ENCODE data around the gene ASTN2. TPM values are rescaled to one million over a fixed set of nuclear protein-coding genes. Genes with fewer than 3 reads are reported as not detected.
"Not testable (repeated sequence)": the region's sequence is repeated elsewhere in the genome, so short reads cannot be mapped to it uniquely, and the experiment has no call there.

ASTN2 gene
- total RNA-seq, 3 donors from 2014 or later = 1.7 to 1.8 (median 1.7) TPM

DNA sequence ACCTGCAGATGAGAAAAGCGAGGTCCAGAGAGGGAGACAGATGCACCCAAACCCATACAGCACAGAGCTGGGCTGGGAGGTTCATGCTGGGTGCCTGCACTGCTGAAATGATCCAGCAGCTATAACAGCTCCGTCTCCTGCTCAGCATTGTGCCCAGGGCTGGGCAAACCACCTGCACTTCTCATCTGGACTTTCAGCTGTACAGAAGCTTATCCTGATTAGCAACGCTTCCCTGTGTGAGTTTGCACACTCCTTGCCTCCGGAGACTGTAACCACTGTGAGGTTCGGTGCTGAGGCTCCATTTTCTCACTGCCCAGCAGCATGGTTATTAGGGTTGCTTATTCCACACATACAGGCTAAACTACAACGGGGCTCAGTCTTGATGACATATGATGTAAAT lies 326.1 kb downstream of the ASTN2 start:
- no peak for ATAC-seq
- no peaks in the 10 kb centered on the region for H3K9me3 Mint-ChIP-seq
- no peaks in the 10 kb centered on the region for H3K36me3 Mint-ChIP-seq (ENCODE audit: insufficient read depth)
- DNase-seq = no peak
- H3K4me3 Mint-ChIP-seq = no peak overlapping the region
- no peaks in the 10 kb centered on the region for H3K27me3 Mint-ChIP-seq (ENCODE audit: low read depth)
- no peaks in the 10 kb centered on the region for H3K4me1 Mint-ChIP-seq (ENCODE audit: low read depth)

DNA sequence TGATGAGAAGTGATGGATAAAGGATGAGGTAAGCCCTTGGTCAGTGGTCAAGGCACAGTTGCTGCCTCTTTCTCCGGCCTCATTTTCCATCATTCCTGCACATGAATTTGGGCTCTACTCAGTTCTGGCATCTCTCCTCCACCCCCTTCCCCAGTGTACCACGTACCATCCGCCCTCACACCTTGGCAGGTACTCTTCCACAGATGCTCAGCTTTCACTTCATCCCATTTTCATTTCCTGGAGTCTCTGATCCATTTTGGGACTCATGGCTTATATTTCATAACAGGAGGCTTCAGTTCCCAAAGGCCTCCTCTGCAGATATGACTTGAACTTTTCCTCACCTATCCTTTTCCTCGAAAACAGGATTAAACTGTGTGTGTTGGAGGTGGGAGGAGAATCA lies 326.7 kb downstream of the ASTN2 start:
- ATAC-seq = no peak
- H3K4me1 Mint-ChIP-seq (ENCODE audit: low read depth) = no peaks in the 10 kb centered on the region
- H3K9me3 Mint-ChIP-seq = no peaks in the 10 kb centered on the region
- no peaks in the 10 kb centered on the region for H3K27me3 Mint-ChIP-seq (ENCODE audit: low read depth)
- no peak for DNase-seq
- no peaks in the 10 kb centered on the region for H3K36me3 Mint-ChIP-seq (ENCODE audit: insufficient read depth)
- no peak overlapping the region for H3K4me3 Mint-ChIP-seq

DNA sequence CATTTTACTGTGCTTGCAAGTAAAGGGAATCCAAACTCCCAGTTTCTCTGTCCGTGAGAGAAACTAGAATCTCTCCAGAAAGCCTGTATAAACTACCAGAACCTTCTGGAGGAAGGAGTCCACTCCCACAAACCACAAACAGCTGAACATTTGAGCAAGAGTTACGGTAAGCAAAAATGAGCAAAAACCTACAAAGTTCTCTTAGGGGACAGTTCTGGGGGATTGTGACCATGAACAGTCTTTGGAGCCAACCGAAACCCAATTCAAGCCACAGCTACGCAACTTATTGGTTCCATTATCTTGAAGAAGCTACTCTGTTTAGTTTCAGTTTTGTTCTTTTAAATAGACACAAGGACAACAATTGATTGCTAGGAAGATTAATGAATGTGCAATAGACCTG lies 330.6 kb downstream of the ASTN2 start:
- Mint-ChIP-seq H3K4me1 (ENCODE audit: low read depth) (no peaks in the 10 kb centered on the region), H3K9me3 (no peaks in the 10 kb centered on the region), H3K4me3 (no peak overlapping the region), H3K27me3 (ENCODE audit: low read depth) (no peaks in the 10 kb centered on the region), H3K36me3 (ENCODE audit: insufficient read depth) (no peaks in the 10 kb centered on the region)
- DNase-seq = no peak
- no peak for ATAC-seq

DNA sequence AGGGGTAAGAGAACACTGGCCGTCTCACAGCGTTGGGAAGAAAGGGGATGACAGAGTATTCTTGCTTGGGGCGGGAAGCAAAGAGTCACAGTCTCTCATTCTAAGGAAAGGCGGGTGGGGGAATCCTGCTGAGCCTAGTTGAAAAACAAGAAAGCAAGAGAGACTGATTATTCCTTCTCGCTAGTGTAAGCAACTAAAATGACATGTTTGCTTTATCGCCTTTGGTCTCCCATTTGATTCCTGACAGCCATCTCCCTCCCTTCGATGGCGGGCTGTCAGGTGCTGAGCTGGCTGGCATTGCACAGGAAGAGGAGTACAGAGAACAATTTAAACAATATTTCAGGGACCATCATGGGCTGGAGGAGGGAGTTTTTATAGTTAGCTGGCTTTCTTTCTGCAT lies 331.3 kb downstream of the ASTN2 start:
- Mint-ChIP-seq H3K9me3 (no peaks in the 10 kb centered on the region), H3K36me3 (ENCODE audit: insufficient read depth) (no peaks in the 10 kb centered on the region), H3K27me3 (ENCODE audit: low read depth) (no peaks in the 10 kb centered on the region), H3K4me1 (ENCODE audit: low read depth) (no peaks in the 10 kb centered on the region), H3K4me3 (no peak overlapping the region)
- ATAC-seq (no peak), DNase-seq (no peak)

DNA sequence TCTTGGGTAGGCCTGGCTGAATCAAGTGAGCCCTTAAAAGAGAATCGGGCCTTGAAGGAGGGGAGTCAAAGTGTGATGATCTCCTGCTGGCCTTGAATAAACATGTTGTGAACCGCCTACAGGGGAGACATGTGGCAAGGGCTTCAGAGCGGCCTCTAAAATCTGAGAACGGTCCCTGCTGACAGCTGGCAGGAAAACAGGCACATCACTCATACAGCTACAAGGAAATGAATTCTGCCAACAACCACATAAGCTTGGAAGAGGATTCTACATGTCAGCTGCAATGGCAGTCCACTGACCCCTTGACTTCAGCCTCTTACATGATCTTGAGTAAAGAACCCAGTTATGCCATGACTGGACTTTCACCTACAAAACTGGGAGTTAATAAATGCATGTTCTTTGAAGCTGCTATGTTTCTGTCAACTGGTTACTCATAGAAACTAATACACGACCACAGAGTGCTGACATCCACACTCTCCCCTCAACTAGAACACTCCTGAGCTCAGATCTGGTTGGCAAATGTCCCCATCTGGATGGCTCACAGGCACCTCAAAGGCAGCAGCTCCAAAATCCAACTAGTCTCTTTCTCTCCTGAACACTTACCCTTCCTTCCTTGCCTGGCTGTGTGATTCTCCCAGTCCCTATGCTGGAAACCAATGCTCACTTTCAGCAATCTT lies 333.1 kb downstream of the ASTN2 start:
- no peak for DNase-seq
- ATAC-seq = no peak
- no peaks in the 10 kb centered on the region for H3K9me3 Mint-ChIP-seq
- H3K36me3 Mint-ChIP-seq (ENCODE audit: insufficient read depth) = no peaks in the 10 kb centered on the region
- H3K4me1 Mint-ChIP-seq (ENCODE audit: low read depth) = no peaks in the 10 kb centered on the region
- H3K4me3 Mint-ChIP-seq = no peak overlapping the region
- H3K27me3 Mint-ChIP-seq (ENCODE audit: low read depth) = no peaks in the 10 kb centered on the region

DNA sequence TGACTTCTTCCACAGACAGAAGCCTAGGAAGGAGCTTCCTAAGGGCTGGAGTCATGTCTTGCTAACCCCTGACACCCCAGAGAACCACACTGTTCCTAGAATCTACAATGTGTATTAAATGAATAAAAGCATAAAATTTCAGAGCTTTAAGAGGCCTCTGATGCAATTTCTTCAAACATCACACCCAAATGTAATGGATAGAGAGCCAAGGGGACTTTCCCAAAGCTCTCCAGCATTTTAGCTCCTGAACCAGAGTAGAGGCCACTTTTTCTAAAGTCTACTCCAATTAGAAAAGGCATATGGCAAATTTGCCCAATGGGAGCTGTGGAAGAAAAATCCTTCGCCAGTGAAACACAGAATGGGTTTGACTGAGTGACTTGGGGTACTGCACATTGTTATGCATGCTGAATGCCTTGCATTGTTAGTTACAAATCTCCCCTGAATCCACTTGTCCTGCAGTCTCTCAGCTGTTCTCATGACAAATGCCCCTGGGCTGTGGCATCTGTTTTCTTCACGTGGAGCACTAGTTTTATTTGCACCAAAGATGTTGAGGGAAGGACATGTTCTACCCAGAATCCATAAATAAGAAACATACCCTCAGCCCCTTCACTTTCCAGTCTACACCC lies 334.0 kb downstream of the ASTN2 start:
- Mint-ChIP-seq H3K9me3 (no peaks in the 10 kb centered on the region), H3K36me3 (ENCODE audit: insufficient read depth) (no peaks in the 10 kb centered on the region), H3K4me3 (no peak overlapping the region), H3K4me1 (ENCODE audit: low read depth) (no peaks in the 10 kb centered on the region), H3K27me3 (ENCODE audit: low read depth) (no peaks in the 10 kb centered on the region)
- DNase-seq (no peak), ATAC-seq (no peak)

DNA sequence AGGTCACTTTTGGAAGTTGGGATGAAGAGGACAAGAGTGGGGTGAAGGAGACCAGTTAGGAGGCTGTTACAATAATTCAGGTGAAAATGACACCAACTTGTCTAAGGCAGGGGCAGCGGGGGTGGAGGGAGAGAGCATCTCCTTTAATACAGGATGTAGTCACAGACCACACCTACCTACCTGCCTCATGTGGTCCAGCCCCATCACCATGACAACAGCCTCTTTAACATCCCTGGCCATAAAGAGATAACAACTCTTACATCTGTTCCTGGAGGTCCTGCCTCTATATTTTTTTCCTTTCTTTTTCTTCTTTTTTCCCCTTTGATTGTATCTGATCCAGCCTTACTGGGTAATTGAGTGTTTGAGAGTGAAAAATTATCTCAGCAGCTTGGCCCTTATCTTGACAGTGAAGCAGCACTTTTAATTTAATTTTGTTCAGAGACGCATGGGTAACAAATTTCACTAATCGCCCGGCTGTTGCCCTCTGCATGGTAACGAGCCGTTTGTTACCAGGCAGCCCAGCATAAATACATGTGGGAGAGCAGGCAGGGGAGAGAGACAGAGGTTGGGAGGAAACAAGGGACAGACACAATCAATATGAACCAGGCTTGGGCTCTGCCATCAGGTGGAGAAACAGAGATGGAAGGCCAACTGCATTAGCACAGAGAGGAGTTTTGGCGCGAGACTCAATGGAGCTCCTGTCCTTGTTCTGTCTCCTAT lies 338.1 kb downstream of the ASTN2 start:
- Mint-ChIP-seq H3K4me3 (no peak overlapping the region), H3K27me3 (ENCODE audit: low read depth) (peaks cover 5% of the 10 kb centered on the region), H3K36me3 (ENCODE audit: insufficient read depth) (no peaks in the 10 kb centered on the region), H3K9me3 (peaks cover 10% of the 10 kb centered on the region), H3K4me1 (ENCODE audit: low read depth) (no peaks in the 10 kb centered on the region)
- ATAC-seq (no peak), DNase-seq (no peak)

DNA sequence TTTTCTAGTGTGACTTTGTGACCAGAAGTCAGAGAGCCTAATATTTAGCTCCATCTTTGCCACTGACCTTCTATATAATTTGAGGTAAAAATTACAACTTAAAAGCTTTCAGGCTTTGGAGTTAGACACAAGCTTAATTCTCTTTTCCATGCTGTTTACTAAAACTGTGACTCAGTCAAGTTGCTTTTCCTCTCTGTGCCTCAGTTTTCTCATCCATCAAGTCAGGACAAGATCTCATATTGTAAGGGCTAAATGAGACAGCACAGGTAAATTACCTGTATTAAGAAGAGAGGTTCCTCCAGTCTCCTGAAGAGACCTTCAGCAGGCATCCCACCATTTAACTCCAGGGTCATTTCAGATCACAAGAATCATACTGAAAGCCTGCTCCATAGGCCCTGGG lies 339.2 kb downstream of the ASTN2 start:
- Mint-ChIP-seq H3K4me1 (ENCODE audit: low read depth) (no peaks in the 10 kb centered on the region), H3K27me3 (ENCODE audit: low read depth) (peaks cover 5% of the 10 kb centered on the region), H3K36me3 (ENCODE audit: insufficient read depth) (no peaks in the 10 kb centered on the region), H3K4me3 (no peak overlapping the region), H3K9me3 (peaks cover 10% of the 10 kb centered on the region)
- no peak for ATAC-seq
- DNase-seq = no peak

DNA sequence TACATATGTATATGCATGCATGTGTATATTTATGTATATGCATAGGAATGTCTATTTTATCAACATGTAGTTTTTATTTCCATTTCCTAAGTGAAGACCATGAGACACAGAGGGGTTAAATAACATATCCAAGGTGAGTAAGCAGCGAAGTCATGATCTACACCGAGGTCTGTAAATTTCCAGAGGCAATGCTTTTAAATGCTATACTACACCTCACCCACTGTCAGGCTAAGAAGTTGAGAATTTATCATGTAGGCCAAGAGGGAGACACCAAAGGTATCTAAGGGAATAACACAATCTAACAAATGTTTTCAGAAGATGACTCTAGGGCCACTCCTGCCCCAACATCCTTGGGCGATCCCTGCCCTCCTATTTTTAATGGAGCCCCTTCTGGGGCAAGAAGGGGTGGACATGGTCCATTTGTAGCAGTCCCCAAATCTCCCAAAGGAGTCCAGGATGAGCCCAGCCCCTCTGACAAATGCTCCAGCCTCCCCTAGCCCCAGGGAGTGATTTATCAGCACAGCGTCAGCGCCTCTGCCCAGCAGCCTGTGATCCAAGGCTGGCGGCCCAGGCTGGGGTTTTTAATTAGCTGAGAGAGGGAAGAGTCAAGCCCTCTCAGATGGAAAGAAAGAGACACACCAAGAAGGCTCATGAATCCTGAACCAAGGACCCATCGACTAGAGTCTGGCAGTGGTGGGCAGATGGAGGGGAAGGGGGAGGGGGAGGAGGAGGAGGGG lies 339.9 kb downstream of the ASTN2 start:
- DNase-seq (no peak), ATAC-seq (no peak)
- H3K36me3 Mint-ChIP-seq (ENCODE audit: insufficient read depth) = no peaks in the 10 kb centered on the region
- H3K9me3 Mint-ChIP-seq = peaks cover 10% of the 10 kb centered on the region
- peaks cover 5% of the 10 kb centered on the region for H3K27me3 Mint-ChIP-seq (ENCODE audit: low read depth)
- no peaks in the 10 kb centered on the region for H3K4me1 Mint-ChIP-seq (ENCODE audit: low read depth)
- no peak overlapping the region for H3K4me3 Mint-ChIP-seq

DNA sequence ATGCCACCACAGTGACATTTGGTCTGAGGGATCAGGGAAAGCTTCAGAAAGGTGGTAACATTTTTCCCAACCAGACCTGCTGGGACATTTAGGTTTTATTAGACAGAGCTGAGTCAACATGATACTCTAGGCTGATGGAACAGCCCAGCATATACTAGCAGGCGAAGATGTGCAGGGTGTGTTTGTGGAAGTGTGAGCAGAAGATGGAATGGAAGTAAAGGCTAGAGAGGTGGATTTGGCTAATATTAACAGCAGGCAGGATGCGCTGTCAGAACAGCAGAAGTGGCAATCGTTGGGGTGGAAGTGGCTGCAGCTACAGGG lies 340.6 kb downstream of the ASTN2 start:
- Mint-ChIP-seq H3K4me1 (ENCODE audit: low read depth) (no peaks in the 10 kb centered on the region), H3K4me3 (no peak overlapping the region), H3K9me3 (peaks cover 10% of the 10 kb centered on the region), H3K36me3 (ENCODE audit: insufficient read depth) (no peaks in the 10 kb centered on the region), H3K27me3 (ENCODE audit: low read depth) (peaks cover 5% of the 10 kb centered on the region)
- DNase-seq = no peak
- ATAC-seq = no peak

DNA sequence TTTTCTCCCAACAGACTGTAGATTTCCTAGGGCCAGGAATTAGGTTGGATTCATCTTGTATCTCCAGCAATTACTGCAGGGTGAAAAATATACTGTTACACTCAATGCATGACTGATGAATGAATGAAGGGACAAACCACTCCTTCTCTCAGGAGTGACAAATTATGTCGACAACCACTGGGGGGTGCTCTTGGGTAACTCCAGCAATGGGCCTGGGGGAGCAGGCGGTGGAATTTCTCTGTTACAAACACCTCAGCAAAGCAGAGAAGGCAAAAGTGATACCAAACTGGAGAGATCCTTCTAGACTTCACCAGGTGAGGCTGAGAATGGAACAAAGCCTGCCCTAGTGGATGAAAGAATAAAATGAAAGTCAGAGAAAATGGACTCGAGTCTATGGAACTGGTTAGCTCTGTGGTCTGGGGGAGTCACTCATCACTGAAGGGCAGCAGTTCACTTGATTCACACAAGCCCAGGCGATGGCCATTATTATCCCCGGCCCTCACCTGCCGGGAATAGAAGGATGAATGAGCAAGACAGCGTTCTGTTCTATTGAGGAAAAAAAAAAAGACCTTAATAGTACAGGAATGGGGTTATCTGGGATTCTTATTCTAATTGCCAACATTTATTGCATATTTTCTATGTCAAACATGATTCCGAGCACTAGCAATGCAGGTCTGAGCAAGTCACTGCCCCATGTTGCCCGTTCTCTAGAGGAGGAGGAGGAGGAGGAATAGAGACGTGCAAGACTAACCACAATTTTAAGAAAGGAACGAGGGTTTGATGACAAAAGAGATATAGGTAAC lies 341.1 kb downstream of the ASTN2 start:
- ATAC-seq = no peak
- peaks cover 5% of the 10 kb centered on the region for H3K27me3 Mint-ChIP-seq (ENCODE audit: low read depth)
- no peak overlapping the region for H3K4me3 Mint-ChIP-seq
- H3K4me1 Mint-ChIP-seq (ENCODE audit: low read depth) = no peaks in the 10 kb centered on the region
- H3K36me3 Mint-ChIP-seq (ENCODE audit: insufficient read depth) = no peaks in the 10 kb centered on the region
- DNase-seq = no peak
- peaks cover 10% of the 10 kb centered on the region for H3K9me3 Mint-ChIP-seq

DNA sequence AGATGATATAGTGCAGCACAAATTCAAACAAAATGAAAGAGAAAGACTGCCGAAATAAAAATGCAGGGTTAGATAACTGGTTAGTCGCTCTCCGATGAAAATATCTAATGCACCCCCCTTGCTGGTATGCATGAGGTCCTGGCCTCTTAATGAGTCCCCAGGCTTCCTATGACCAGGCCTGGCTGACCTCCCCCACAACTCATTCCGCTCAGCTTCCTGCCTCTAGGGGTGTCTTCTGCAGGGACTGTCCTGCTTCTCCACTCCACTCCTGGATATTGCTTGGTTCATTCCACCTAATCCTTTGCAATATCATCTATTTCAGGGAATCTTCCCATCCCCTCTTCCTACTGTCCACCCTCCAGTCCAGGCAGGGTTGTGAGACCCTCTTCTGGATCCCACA lies 341.8 kb downstream of the ASTN2 start:
- ATAC-seq (no peak), DNase-seq (no peak)
- Mint-ChIP-seq H3K36me3 (ENCODE audit: insufficient read depth) (no peaks in the 10 kb centered on the region), H3K9me3 (peaks cover 10% of the 10 kb centered on the region), H3K27me3 (ENCODE audit: low read depth) (peaks cover 5% of the 10 kb centered on the region), H3K4me1 (ENCODE audit: low read depth) (no peaks in the 10 kb centered on the region), H3K4me3 (no peak overlapping the region)

DNA sequence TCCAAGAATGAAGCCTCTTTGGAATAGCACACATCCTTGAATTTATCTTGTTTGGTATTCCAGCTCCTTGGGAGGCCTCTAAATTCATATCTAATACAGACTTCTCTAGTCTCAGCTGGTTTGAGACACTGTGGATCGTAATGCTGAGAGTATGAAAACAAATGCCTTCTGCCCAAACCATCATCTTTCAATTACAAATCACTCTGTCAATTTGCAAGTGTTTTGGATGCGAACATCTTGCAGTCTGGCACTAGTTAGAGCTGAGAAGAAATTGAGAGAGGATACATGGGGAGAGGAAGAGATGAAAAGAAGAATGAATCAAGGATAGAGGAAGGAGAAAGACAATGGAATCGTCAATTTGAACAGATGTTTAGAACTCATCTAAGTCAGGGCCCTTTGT lies 342.6 kb downstream of the ASTN2 start:
- DNase-seq (no peak), ATAC-seq (no peak)
- H3K9me3 Mint-ChIP-seq = peaks cover 10% of the 10 kb centered on the region
- H3K4me3 Mint-ChIP-seq = no peak overlapping the region
- H3K27me3 Mint-ChIP-seq (ENCODE audit: low read depth) = peaks cover 5% of the 10 kb centered on the region
- H3K4me1 Mint-ChIP-seq (ENCODE audit: low read depth) = no peaks in the 10 kb centered on the region
- H3K36me3 Mint-ChIP-seq (ENCODE audit: insufficient read depth) = no peaks in the 10 kb centered on the region

DNA sequence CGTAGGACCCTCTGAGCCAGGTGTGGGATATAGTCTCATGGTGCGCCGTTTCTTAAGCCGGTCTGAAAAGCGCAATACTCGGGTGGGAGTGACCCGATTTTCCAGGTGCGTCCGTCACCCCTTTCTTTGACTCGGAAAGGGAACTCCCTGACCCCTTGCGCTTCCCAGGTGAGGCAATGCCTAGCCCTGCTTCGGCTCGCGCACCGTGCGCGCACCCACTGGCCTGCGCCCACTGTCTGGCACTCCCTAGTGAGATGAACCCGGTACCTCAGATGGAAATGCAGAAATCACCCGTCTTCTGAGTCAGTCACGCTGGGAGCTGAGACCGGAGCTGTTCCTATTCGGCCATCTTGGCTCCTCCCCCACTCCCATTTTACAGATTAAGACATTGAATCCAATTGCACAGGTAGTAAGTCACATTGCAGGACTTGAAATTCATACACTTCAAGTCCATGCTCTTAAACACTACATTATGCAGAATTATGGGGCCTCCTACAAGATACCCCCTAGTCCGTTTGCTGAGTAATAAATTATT lies 343.1 kb downstream of the ASTN2 start:
- not testable (repeated sequence) for H3K4me3 Mint-ChIP-seq; ATAC-seq; H3K27me3 Mint-ChIP-seq (ENCODE audit: low read depth); H3K36me3 Mint-ChIP-seq (ENCODE audit: insufficient read depth); DNase-seq; H3K9me3 Mint-ChIP-seq; H3K4me1 Mint-ChIP-seq (ENCODE audit: low read depth)
